ENCODE measurements around the gene RAE1.
A peak's percentile ranks its signal among the peaks of the same experiment; 100 is the strongest.

RAE1 gene

GRCh38 chr20:57372157-57372556, 21.1 kb downstream of the RAE1 start:
- DNase-seq (ENCODE audit: low spot score), result no peak

- no peak for DNase-seq (ENCODE audit: low spot score)
Observed at GRCh38 chr20:57372581-57373350, 21.7 kb downstream of the RAE1 start.

GRCh38 chr20:57374343-57374930, 23.4 kb downstream of the RAE1 start:
- DNase-seq (ENCODE audit: low spot score), result no peak

GRCh38 chr20:57374931-57375651, 24.0 kb downstream of the RAE1 start:
- peak; percentile 65 for DNase-seq (ENCODE audit: low spot score)

- no peak for DNase-seq (ENCODE audit: low spot score)
Observed at GRCh38 chr20:57375652-57376230, 24.7 kb downstream of the RAE1 start.

GRCh38 chr20:57377350-57377749, 26.3 kb downstream of the RAE1 start:
- no peak for DNase-seq (ENCODE audit: low spot score)

GRCh38 chr20:57378107-57378506, 27.1 kb downstream of the RAE1 start:
- DNase-seq (ENCODE audit: low spot score), result no peak

- DNase-seq (ENCODE audit: low spot score), result no peak
Observed at GRCh38 chr20:57378646-57379262, 27.7 kb downstream of the RAE1 start.

- DNase-seq (ENCODE audit: low spot score), result no peak
Observed at GRCh38 chr20:57379263-57379647, 28.2 kb downstream of the RAE1 start.

GRCh38 chr20:57380081-57380750, 29.2 kb downstream of the RAE1 start:
- DNase-seq (ENCODE audit: low spot score), result no peak

- peak; percentile 88 for DNase-seq (ENCODE audit: low spot score)
Observed at GRCh38 chr20:57381596-57382503, 30.8 kb downstream of the RAE1 start.

GRCh38 chr20:57382516-57382915, 31.5 kb downstream of the RAE1 start:
- no peak for DNase-seq (ENCODE audit: low spot score)

GRCh38 chr20:57383447-57384347, 32.6 kb downstream of the RAE1 start:
- DNase-seq (ENCODE audit: low spot score), result no peak

- DNase-seq (ENCODE audit: low spot score), result no peak
Observed at GRCh38 chr20:57384486-57384885, 33.4 kb downstream of the RAE1 start.

- no peak for DNase-seq (ENCODE audit: low spot score)
Observed at GRCh38 chr20:57384953-57385761, 34.1 kb downstream of the RAE1 start.

- DNase-seq (ENCODE audit: low spot score), result no peak
Observed at GRCh38 chr20:57385940-57386339, 34.9 kb downstream of the RAE1 start.

- no peak for DNase-seq (ENCODE audit: low spot score)
Observed at GRCh38 chr20:57386762-57387161, 35.7 kb downstream of the RAE1 start.

GRCh38 chr20:57387463-57387862, 36.4 kb downstream of the RAE1 start:
- DNase-seq (ENCODE audit: low spot score), result no peak

GRCh38 chr20:57387945-57388371, 36.9 kb downstream of the RAE1 start:
- peak; percentile 29 for DNase-seq (ENCODE audit: low spot score)
